Smooth muscle cell of the pulmonary artery (primary cell): ENCODE data around the gene RGS14. TPM values are rescaled to one million over a fixed set of nuclear protein-coding genes. Genes with fewer than 3 reads are reported as not detected.

ENCODE experiments used
- total RNA-seq: library from RNA; depleted of rRNA; stranded (reverse); fragments of >200 nt; gene quantifications from 2 replicates; pipeline ENCODE4 v1.2.3, GENCODE V29; 2014

RGS14 gene, protein sequence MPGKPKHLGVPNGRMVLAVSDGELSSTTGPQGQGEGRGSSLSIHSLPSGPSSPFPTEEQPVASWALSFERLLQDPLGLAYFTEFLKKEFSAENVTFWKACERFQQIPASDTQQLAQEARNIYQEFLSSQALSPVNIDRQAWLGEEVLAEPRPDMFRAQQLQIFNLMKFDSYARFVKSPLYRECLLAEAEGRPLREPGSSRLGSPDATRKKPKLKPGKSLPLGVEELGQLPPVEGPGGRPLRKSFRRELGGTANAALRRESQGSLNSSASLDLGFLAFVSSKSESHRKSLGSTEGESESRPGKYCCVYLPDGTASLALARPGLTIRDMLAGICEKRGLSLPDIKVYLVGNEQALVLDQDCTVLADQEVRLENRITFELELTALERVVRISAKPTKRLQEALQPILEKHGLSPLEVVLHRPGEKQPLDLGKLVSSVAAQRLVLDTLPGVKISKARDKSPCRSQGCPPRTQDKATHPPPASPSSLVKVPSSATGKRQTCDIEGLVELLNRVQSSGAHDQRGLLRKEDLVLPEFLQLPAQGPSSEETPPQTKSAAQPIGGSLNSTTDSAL
- 2.7 and 3.3 TPM in 2 replicates for total RNA-seq

DNA sequence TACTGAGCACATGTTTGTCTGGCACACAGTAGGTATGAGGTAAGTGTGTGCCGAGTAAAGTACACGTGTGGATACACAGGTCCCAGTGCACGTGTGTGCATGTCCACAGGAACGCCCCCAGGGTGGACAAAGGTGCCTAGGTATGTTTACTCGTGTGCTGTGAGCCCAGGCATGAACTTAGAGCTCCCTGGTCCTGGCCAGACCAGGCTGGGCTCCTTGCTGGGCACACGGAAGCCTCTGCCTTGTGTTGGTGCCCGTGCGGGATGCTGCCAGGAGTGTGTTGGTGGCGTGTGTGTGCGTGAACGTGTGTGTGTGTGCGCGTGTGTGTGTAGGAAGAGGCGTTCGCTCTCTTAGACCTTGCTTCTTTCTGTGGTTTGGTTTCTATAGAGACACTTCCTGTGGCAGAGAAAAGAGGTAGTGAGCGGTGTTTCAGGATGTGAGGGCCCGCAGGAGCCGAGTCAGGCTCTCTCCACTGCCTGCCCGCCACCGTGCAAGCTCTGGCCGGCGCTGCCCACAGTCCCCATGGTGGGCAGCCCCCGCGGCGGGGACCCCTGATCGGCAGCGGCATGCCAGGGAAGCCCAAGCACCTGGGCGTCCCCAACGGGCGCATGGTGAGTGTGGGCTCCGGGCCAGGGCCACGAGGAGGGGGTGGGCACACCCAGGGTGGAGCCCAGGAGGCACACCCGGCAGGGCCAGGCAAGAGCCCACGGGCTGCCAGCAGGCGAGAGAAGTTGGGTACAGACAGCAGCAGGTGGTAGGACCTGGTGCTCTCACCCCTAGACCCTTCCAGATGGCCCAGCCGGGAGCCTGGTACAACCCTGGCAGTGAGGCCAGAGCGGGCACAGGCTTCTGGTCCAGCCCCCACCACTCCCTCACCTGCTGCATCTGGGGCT lies at the start of gene RGS14:
TSS of gene RGS14 (plus strand) at position 466 of the 893 bp plus-strand sequence. CDS start at position 567, 101 bp downstream.

DNA sequence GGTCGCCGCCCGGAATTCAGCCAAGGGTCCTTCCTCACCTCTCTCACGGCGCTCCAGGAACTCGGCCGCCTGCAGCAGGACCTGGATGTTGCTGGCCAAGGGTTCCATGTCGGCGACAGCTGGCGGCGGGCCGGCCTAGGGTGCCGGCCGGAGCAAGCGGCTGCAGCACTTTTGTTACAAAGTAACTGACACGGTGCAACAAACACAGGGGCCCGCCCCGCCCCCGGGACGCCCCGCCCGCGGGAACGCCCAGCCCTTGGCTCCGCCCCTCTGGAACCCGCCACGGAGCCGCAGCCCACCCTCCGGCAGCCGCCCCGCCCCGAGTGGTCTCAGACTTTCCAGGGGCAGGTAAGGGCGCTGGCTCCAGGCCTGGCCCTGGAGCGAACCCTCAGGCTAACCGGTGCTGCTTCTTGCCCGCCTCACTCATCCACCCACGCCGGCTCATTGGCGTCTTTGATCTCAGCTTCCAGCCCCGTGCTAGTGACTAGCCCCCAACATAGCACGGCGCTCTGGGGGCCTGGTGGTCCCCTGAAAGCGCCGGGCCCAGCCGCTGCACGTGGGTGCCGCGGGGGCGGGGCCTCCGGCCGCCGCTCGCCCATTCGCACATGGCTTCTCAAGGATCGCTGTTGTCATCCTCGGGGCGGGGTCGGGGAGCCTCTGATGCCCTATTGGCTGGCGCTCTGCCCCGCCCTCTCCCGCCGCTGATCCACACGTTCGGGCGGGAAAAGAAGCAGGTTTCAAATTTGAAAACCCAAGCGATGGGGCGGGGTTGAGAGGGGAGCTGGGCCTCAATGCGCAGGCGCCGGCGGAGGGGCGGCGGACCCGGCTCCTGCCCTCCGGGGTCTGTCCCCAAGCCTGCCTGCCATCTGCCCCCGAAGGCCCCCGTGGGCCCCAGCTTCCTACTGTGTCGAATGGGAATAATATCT lies 45.7 kb upstream of the RGS14 start, which contains the start of gene MXD3:
TSS of gene MXD3 (minus strand) at position 176 of the 926 bp plus-strand sequence. CDS start at position 108, 68 bp downstream.

GRCh38 chr5:177351392-177352329 lies 6.1 kb upstream of the RGS14 start, which contains the start of gene LMAN2:
LMAN2 (minus strand) TSS chr5:177351668; CDS start chr5:177351647, 21 bp downstream.

GRCh38 chr5:177384134-177384533 lies 26.4 kb downstream of the RGS14 start, which contains the start of gene SLC34A1:
SLC34A1 (plus strand) TSS chr5:177384434; CDS start chr5:177385742, 1,308 bp downstream.

GRCh38 chr5:177399997-177400868 lies 42.5 kb downstream of the RGS14 start, which contains the start of gene PFN3:
PFN3 (minus strand) TSS chr5:177400661; CDS start chr5:177400576, 85 bp downstream.

GRCh38 chr5:177409043-177409801 lies 51.5 kb downstream of the RGS14 start, which contains the start of gene F12:
F12 (minus strand) TSS chr5:177409564; CDS start chr5:177409527, 37 bp downstream.

Other genes starting within 250 kb of the RGS14 start
- gene NSD1, start 224.2 kb upstream of the RGS14 start, total RNA-seq, result 45.2 and 46.0 TPM in 2 replicates
- gene RAB24, start 54.2 kb upstream of the RGS14 start, total RNA-seq, result 20.3 and 25.1 TPM in 2 replicates
- 54.6 and 58.7 TPM in 2 replicates for gene PRELID1, start 54.1 kb upstream of the RGS14 start, total RNA-seq
- gene MXD3, start 46.0 kb upstream of the RGS14 start, total RNA-seq, result 2.6 and 5.0 TPM in 2 replicates
- 456 and 488 TPM in 2 replicates for gene LMAN2, start 6.3 kb upstream of the RGS14 start, total RNA-seq
- not detected in 2 replicates for gene SLC34A1, start 26.5 kb downstream of the RGS14 start, total RNA-seq
- not detected in 2 replicates for gene PFN3, start 42.7 kb downstream of the RGS14 start, total RNA-seq
- gene F12, start 51.6 kb downstream of the RGS14 start, total RNA-seq, result 0.17 TPM in 1 of 2 replicates, not detected in the other
- 14.5 and 19.7 TPM in 2 replicates for gene GRK6, start 68.8 kb downstream of the RGS14 start, total RNA-seq
- 5.7 and 11.4 TPM in 2 replicates for gene PRR7, start 88.9 kb downstream of the RGS14 start, total RNA-seq
- 86.1 and 86.8 TPM in 2 replicates for gene DBN1, start 115.7 kb downstream of the RGS14 start, total RNA-seq
- gene PDLIM7, start 139.7 kb downstream of the RGS14 start, total RNA-seq, result 146 and 192 TPM in 2 replicates
- 5.3 and 6.7 TPM in 2 replicates for gene DOK3, start 151.9 kb downstream of the RGS14 start, total RNA-seq
- 124 and 165 TPM in 2 replicates for gene DDX41, start 159.0 kb downstream of the RGS14 start, total RNA-seq
- 23.2 and 28.4 TPM in 2 replicates for gene FAM193B, start 196.6 kb downstream of the RGS14 start, total RNA-seq
- 253 and 380 TPM in 2 replicates for gene TMED9, start 234.3 kb downstream of the RGS14 start, total RNA-seq
- 56.6 and 79.8 TPM in 2 replicates for gene B4GALT7, start 242.2 kb downstream of the RGS14 start, total RNA-seq